ENCODE data around the gene PLEKHA8.

DNA sequence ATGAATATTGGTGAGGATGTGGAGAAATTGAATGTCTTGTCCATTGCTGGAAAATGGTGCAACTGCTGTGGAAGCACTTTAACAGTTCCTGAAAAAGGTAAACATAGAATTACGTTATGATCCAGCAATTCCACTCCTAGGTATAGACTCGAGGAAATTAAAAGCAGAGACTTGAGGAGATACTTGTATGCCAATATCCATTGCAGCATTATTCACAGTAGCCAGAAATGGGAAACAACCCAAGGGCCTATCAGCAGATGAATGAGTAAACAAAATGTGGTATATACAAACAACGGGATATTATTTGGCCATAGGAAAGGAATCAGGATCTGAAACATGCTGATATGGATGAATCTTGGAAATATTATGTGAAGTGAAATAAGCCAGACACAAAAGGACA, 74.1 kb downstream of the PLEKHA8 start:
- TF ChIP-seq CTCF (IDR thresholded peaks at IDR 0.05): no peak
- no peak for TF ChIP-seq POLR2A (IDR thresholded peaks at IDR 0.05)
- TF ChIP-seq POLR2AphosphoS5 (IDR thresholded peaks at IDR 0.05): no peak
- no peak for TF ChIP-seq EP300 (IDR thresholded peaks at IDR 0.05)
